Occipital lobe (tissue), 2 donors: ENCODE measurements around the gene KCNMB2. TPM values are rescaled to one million over a fixed set of nuclear protein-coding genes. Genes with fewer than 3 reads are reported as not detected.

Source experiments
- DNase-seq: peaks from one replicate; lab custom pipeline; 2025; lab: John Stamatoyannopoulos, UW
- total RNA-seq: library from RNA; depleted of rRNA; stranded (reverse); fragments of >200 nt; gene quantifications from one replicate; pipeline ENCODE4 v1.2.3, GENCODE V29; 2014

The KCNMB2 gene
- total RNA-seq, 1 donor from 2014 or later, result 15.4 TPM

DNA sequence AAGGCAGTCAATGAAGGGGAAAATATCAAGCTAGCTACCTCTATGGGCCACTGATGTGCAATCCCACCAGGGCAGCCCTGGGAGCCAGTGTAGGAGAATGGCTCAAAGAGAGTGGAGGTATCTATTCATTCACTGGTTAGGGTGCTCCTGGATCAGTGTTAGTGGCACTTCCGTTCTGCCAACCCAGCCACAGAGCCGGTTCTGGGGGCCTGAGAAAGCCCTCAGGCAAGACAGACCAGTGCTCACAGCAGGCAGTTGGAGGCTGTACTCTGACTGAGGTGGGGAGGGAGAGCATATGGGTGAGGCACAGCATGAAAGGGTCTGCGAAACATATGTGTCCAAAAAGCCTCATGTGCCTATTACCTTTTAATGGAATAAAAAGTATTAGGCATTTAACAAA lies 109.3 kb downstream of the KCNMB2 start:
- DNase-seq, result no peak

DNA sequence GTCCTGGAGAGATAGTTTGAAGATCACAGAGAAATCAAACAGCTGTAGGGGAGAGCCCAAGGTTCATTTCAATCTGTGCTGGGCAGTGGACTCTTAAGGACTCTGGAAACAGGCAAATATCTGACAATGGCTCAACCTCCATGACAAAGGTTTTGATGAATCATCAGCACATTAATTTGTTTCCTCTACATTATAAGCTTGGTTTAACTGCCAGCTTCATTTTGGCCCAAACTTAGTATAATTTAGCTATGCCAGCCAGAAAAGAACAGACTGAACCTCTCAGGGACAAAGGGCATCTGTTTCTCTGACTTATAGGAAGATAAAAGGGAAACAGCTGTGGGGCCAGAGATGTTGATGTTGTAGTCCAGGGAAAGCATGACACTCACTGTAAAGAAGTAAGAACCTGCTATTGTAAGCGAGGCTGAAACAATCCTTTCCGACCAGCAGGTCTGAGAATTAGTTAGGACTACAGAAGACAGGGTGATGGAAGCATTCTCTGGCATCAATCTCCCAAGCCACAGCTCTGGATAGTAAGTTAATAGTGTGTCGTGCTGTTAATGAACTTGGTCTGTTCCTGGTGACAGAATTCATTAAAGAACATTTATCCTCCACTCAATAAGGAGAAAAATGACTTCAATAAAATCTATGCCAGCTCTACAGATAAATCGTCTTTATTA lies 110.1 kb downstream of the KCNMB2 start:
- DNase-seq, result no peak

DNA sequence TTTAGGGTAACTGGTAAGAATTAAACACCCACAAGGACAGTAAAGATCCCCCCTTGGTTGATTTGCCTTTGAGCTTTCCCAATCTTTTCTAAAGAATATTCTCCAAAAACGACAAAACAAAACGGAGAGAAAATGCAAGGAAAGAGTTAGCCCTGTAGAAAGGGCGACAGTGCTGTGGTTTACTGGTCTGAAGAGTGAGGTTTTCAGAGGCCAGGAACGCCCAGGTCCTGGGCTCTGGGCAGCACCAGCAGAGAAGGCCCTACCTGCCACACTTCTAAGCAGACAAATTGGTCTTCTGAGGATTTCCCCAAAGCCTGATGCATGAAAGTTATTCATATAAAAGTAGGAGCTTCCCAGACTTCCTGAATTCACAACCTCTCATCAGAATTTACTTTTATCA lies 119.3 kb downstream of the KCNMB2 start:
- no peak for DNase-seq

DNA sequence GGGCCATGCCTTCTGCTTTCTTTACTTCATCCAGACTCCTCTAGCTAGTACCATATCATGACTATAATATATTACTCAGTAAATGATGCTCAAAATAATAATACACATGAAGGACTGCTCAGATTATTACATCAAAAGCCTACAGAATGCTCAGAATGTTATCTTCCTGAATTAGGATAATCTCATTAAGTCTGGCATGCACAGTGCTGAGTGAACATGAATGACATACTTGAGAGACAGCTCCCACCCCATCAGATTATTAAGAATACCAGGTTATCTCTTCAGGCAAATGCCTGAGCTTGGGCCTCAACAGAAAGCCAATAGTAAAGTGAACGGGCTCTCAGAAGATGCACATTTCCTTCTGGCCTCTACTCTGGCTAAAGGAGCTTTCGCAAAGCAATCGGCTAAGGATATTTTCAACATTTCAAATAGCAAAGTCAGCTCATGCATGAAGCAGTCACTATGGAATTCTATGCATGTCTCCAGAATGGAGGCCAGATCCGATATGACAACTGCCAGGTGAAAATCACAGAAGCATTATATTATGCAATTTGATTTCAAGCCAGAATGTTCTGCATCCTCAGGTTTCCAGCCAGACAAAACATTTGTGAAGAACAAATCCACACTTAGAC lies 122.6 kb downstream of the KCNMB2 start:
- no peak for DNase-seq

DNA sequence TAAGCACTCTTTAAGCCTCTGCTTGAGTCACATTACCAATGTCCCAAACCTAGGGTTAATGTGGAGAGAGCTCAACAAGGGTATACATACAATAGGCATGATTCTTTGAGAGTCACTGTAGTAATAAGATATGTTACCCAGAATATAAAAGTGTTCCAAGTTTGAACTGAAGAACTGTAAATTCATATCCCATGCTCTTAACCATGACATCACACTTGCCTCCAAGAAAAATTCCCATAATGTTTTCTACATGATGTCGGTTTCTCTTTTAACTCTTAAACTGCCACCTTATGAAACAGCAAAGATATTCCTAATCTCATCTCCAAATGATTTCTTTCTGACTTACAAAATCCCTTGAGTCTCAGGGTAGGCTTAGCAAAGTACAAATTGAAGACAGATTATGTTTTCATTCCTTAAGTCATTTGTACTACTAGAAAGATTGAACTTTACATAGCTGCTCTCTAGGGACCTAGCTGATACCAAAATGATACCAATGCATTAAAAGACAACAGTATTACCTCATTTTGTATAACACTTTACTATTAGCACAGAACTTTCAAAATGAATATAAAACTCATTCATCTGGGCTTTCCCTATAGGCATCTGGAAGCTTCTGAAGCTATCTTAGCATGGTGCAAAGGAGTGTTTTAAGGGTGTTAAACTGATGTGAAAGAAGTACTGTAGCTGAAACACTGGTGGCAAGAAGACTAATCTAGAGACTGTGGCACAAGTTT lies 127.1 kb downstream of the KCNMB2 start:
- DNase-seq, result no peak

DNA sequence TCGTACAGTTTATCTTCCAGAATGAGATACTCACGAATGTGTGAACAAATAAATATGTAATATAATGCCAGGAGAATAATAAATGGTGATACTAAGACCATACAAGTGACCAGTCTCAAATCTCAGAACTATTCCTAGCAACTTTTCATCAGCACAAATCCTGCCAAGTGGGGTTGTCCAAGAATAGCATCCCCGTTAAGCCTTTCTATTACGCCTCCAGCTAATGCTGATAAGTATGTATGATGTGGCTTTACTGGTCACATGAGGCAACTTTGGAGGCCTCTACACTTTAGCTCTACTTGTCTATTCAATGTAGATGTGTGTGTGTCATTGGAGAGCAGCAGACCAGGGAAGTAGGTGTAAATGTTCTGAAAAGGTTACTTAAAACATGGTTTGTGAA lies 129.5 kb downstream of the KCNMB2 start:
- DNase-seq, result no peak

DNA sequence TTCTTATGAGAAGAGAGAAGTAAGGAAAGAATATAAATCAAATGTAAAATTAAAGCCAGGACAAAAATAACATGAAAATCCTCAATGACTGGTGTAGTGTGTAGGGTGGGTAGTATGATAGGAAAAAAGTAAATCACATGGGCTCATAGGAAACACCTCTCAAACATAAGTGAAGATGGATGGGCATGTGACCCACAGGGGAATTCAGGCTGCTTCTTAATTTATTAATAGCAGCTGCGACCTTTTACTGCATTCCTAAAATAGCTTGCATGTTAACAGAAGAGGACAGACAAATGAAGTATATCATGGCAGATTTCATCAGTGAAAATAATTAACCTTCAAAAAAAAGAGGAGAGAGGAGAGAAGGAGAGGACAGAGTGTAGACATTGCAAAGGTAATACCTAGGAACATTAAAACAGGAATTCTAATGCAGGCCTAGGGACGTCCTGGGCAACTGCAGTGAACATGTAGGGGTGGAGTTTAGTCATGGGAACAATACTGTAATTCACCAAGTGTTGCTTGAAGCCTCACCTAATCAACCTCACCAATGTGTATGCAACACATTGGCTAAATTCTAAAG lies 132.9 kb downstream of the KCNMB2 start:
- DNase-seq, result no peak

DNA sequence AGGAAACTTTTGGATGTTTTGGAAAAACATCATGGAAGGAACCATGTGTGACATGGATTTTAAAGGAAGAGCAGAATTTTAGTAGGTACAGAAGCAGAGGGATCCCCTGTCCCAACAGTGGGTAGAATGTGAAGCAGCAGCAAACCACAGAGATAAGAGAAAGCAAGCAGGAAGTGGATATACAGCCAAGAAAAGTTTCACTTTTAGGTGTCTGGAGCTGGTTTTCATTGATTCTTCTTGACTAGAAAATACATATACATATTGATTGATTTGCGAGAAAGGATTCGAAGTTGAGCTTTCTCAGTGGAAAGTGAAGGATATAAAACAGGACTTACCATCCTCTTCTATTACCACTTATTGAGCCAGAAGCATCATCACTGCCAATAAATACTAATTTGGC lies 133.5 kb downstream of the KCNMB2 start:
- no peak for DNase-seq

DNA sequence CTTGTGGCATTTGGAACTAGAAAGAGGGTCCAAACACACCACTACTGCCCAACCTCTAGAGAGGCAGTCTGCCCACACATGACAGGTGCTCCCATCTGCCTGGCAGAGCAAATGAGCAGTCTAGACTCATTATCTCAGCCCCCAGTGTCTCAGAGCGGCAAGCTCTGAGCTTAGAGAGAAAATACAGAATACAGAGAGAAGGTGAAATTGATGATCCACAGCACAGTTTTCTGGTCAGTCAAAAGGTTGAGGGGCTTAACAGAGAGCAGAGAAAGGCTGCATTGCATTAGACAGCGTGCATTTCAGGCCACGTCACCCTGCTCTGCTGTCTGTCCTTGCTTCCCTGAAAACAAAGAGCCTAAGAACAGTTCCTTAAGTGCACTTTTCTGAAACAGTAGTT lies 135.1 kb downstream of the KCNMB2 start:
- DNase-seq, result no peak

DNA sequence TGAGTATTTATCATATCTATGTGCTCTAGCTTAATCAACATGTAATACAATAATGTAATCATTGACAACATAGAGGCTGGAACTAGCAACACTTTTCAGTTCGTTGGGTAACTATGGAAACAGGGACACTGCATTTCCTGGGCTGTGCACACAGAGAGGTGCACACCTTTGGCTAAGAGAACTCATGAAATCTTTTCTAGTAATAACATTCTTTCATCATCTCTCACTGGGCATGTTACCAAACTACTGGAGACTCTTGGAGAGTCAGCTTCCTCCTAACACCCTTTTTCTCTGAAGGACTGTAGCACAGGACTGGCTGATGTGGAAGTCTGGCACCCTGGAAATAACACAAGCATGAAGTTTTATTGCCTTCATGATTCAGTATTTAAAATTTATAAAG lies 135.6 kb downstream of the KCNMB2 start:
- DNase-seq, result no peak

DNA sequence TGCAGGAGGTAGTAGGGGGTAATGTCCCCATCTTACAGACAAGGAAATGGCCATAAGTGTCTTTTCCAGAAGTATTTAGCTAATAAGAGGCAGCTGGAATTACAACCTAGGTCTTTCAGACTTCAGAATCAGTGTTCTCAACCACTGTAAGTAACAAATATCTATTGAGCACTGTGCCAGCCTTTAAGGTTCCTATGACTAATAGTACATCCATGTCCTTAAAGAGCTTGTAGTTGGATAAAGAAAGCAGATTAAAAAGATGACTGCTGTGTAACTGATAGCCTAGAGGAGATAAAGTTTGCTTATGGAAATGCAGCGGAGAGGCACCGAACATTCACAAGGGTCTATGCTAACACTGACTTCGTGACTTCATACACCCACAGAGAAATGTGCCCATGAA lies 136.0 kb downstream of the KCNMB2 start:
- no peak for DNase-seq

DNA sequence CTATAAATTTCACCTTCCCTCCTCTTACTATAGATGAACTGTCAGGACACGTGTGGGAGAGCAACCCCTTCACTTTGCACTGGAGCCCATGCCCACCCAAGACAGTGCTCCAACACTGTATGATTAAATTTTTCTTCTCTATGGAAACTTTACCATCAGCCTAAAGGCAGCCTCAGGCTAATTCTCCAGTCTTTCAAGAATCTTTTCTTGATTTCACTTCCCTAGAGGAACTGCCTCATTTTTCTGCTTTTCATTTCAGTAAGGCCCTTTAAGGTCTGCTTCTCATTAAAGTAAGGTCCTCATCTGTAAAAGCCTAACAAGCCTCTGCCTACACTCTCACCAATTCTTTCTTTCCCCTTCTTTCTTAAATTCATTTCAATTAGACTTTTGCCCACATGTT lies 137.3 kb downstream of the KCNMB2 start:
- no peak for DNase-seq

DNA sequence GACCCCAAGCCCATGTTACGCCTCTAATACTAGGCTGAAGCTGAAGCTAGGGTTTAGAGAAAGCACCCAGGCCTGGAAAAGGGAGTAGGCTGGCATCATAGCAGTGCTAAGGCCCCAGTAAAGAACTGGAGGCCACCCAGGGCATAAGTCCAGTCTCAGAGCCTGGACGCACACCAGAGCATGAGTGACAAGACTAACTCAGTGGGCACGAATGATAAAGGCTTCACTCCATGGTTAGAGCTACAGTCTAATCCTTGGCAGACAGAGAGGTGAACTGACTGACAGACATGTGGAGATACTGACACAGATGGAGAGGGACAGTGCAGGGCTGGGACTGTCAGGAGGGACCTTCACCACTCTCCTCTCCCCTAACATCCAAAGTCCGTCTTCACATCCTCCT lies 139.8 kb downstream of the KCNMB2 start:
- DNase-seq, result no peak

DNA sequence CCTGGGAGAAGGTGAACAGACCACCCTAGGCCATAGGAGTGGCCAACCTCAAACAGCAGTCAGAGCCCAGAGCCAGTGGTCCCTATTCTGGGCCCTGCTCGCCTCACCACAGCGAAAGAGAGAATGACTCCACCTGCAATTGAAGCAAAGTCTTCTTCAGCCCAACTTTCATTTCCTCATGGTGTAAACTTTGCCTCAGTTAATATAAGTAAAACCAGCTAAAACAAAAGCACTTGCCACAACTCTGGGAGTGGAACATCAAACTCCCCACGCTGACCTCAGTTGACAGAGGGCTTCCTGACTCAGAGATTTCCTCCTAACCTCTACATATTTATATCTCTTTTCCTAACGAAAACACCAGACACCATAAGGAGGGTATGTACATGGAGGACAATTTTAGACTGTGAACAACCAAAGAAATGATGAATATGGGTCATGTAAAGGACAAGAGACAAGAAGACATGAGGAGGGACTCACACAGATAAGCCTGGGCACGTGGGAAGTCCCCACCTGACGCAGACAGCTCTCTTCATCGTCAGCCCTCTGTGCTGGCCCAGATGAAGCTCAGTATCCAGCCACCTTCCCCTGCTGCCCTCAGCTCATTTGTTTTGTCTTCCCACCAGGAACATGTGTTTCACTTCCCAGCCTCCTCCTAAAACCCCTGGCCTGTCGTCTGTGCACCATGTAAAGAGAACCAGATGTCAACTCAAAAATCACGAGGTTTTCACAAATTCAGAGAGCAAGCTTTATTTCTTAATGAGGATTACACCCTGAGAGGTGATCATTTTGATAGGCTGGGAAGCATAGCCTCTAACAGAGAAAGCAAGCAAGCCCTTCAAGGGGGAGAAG lies 140.9 kb downstream of the KCNMB2 start:
- no peak for DNase-seq

DNA sequence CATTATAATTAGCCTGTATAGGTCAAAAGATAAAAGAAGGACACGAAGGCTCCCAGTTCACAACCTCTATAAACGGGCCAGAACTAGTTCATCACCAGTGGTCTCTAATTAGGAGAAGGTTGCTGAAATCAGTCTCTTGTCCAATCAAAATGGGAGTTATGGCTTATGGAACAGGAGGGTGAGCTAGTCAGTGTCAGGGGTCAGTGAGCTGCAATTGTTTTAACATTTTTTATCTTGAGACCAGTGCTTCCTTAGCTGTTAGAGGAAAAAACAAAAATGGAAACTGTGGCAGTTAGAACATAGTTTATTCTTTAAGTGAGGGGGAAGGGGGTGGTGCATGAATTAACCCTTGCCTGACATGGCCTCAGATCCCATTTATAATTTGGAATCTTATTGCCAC lies 141.7 kb downstream of the KCNMB2 start:
- no peak for DNase-seq

DNA sequence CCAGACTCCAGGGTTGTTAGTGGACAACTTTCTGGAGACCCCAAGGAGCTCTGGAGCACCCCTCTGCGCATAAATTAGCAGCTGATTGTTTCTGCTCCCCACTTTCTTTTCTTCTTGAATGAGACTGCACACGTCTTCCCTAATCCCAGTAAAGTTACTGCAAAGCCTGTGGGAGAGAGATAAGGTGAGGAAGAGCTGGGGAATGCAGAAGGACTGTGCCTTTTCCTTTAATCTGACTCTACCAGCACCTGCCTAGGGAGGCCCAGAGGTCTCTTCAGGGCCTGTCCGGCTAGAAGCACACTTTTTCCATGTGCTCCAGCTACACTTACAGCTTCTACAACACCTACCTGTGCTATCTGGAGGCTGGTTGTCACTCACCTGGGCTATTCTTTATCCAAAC lies 143.8 kb downstream of the KCNMB2 start:
- DNase-seq, result no peak

DNA sequence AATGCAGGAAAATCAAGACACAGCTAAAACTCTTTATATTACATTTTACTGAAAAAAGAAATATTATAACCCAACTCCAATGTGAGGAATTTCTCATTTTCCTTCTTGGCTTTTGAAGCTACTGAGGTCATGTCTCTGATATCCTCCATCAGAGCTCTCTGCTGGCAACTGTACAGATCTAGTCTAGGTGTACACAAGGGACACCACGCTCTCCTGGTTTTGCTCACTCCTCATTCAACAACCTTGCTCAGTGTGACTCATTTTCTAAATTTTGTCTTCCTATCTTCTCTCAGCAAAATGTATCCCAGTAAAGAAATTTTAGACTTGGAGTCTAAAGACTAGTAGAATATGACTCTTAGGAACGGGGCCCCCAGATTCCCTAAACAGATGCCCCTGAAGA lies 144.3 kb downstream of the KCNMB2 start:
- DNase-seq, result no peak

DNA sequence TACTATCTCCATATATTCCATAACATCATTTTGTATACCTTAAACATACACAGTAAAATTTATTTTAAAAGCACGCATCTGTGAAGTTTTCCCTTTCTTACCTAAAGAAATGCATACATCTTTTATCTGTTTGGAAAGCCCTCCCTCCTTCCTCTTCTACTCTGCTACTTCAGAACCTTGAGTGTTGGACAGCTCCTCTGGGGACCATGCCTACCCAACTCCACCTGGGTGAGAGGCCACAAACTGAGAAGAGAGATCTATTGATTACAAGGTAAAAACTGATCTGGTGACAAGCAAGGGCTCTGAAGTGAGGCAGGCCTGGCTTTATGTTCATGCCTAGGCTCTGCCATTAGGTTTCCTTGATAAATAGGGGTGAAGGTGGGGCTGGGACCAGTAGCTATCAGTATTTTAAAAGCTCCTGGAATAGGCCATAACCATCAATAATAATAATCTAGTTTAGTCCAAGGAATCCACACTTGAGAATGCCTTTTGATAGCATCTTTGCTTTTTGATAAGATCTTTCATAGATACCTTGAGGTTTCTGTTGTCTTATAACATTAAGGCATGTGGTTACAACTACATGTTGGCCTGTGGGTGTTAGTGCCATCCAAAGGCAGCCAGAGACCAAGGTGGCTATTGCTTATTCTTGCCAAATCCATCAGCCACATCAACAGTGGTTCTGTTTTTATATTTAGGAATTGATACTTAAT lies 148.8 kb downstream of the KCNMB2 start:
- no peak for DNase-seq

DNA sequence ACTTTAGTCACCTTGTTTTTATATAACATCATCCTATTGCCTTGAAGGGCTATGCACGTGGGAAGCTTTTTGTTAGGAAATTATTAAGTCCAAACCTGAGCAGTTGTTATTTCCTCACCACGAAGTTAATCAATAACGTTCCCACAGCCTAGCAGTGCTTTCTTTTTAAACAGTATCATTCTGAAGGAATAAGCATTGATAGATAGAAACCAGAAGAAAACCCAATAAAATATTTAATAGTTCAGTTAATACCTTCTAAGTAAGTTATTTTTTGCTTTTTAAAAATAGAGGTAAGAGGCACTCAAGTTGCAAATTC lies 149.3 kb downstream of the KCNMB2 start:
- DNase-seq, result no peak

DNA sequence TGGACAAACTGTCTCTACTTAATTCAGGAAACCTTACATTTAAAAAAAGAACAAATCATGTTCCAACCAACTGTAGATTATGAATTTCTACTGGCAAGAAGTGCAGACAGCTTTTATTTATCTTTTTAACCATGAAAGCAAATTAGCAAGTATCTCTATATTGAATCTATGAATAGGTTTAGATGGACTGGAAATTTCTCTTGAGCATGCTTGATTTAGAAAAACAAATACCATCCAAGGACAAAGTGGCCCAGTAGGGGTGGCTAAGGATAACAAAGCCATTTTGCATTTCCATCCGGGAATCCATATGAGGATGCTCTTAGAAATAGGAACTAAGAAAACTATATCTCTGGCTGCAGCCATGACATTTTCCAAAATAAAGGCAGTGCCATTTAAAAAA lies 150.6 kb downstream of the KCNMB2 start:
- DNase-seq, result no peak

DNA sequence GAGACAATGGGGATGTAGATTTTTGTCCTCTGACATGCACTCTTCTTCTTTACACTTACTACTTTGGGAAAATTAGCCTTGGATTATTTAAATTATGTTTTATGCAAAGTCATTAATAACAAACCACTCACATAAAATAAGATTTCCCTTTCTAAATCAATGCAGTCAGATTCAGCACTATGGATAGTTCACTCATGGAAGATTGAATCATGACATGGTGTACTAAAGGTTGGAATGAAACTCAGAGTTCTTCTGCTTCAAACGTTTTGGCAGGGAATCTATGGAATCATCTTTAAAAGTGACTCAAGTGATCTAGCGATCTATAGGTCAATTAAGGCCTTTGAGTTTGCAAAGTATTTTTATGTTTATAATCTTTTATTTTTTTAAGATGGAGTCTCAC lies 154.3 kb downstream of the KCNMB2 start:
- no peak for DNase-seq
